GM19023 (cell line): ENCODE results near the gene RCN2.
A peak's percentile ranks its signal among the peaks of the same experiment; 100 is the strongest.

Experiments used
- ATAC-seq: cut with Tn5 transposase; IDR thresholded peaks from one replicate; pipeline ENCODE4 v1.9.1; 2021; ENCODE audit warnings: mild to moderate bottlenecking, moderate library complexity; ENCODE audit not compliant: unreplicated experiment

The RCN2 gene

GRCh38 chr15:76972389-76973361 lies 41.1 kb downstream of the RCN2 start:
- no peak for ATAC-seq

- no peak for ATAC-seq
Measured at GRCh38 chr15:76973362-76973743, 41.8 kb downstream of the RCN2 start.

- no peak for ATAC-seq
Measured at GRCh38 chr15:76973906-76974305, 42.4 kb downstream of the RCN2 start.

- ATAC-seq = no peak
Measured at GRCh38 chr15:76974456-76975036, 43.0 kb downstream of the RCN2 start.

- no peak for ATAC-seq
Measured at GRCh38 chr15:76976141-76976540, 44.6 kb downstream of the RCN2 start.

GRCh38 chr15:76976572-76977270 lies 45.2 kb downstream of the RCN2 start:
- ATAC-seq = no peak

GRCh38 chr15:76978522-76979330 lies 47.2 kb downstream of the RCN2 start:
- ATAC-seq = no peak

- ATAC-seq = no peak
Measured at GRCh38 chr15:76979331-76979925, 47.9 kb downstream of the RCN2 start.

GRCh38 chr15:76979996-76980520 lies 48.5 kb downstream of the RCN2 start:
- ATAC-seq = no peak

- ATAC-seq = no peak
Measured at GRCh38 chr15:76982356-76982755, 50.8 kb downstream of the RCN2 start.

GRCh38 chr15:76982756-76983155 lies 51.2 kb downstream of the RCN2 start:
- ATAC-seq = no peak

- ATAC-seq = no peak
Measured at GRCh38 chr15:76983590-76984375, 52.2 kb downstream of the RCN2 start.

GRCh38 chr15:76986743-76987142 lies 55.2 kb downstream of the RCN2 start:
- no peak for ATAC-seq

GRCh38 chr15:76987276-76987675 lies 55.7 kb downstream of the RCN2 start:
- ATAC-seq = no peak

- peak; percentile 72 for ATAC-seq
Measured at GRCh38 chr15:76987896-76988860, 56.6 kb downstream of the RCN2 start.

- no peak for ATAC-seq
Measured at GRCh38 chr15:76988867-76989780, 57.6 kb downstream of the RCN2 start.

GRCh38 chr15:76991048-76991447 lies 59.5 kb downstream of the RCN2 start:
- no peak for ATAC-seq
